Measurements from ENCODE around the gene TLL2.

- no peak for TF ChIP-seq CTCF (conservative IDR thresholded peaks at IDR 0.05 in 1 of 2, IDR thresholded peaks at IDR 0.05 in 1 of 2; ENCODE audit: extremely low read depth in 1 of 2, insufficient read depth in 1 of 2, low read depth in 1 of 2, low read length in 2 of 2)
- no peak for TF ChIP-seq EZH2 (IDR thresholded peaks at IDR 0.05; ENCODE audit: borderline replicate concordance, low read length)
Measured at GRCh38 chr10:96417441-96417840, 96.3 kb downstream of the TLL2 start.

Data from mammary epithelial cell (primary cell).